Thyroid gland (tissue), 4 donors: ENCODE data around the gene PCSK2. TPM values are rescaled to one million over a fixed set of nuclear protein-coding genes. Genes with fewer than 3 reads are reported as not detected.

ENCODE experiments used
- DNase-seq, 2 donors: peaks; one replicate each; pipeline ENCODE4 v3.0.0-alpha.2; 2019
- H3K27ac ChIP-seq, 3 donors: fragments of 200-600 bp; sonication (generic); 1 replicate in 2 of 3; 2 replicates in 1 of 3; pipeline ENCODE4 v1.5.1; 2016 to 2019; ENCODE audit warnings: mild to moderate bottlenecking in 1 of 3, moderate library complexity in 1 of 3
- H3K27me3 ChIP-seq: fragments of 200-600 bp; sonication (generic); one replicate; pipeline ENCODE4 v1.5.1; 2019
- H3K36me3 ChIP-seq, 2 donors: fragments of 200-600 bp; sonication (generic); one replicate each; pipeline ENCODE4 v1.5.1; 2016 to 2019
- H3K4me1 ChIP-seq, 2 donors: fragments of 200-600 bp; sonication (generic); one replicate each; pipeline ENCODE4 v1.5.1; 2017 to 2019
- H3K4me3 ChIP-seq, 3 donors: fragments of 200-600 bp; sonication (generic); replicated peaks in 1 of 3; 1 replicate in 2 of 3; 2 replicates in 1 of 3; pipeline ENCODE4 v1.5.1; 2016; ENCODE audit warnings: mild to moderate bottlenecking in 1 of 3
- H3K9me3 ChIP-seq: fragments of 200-600 bp; sonication (generic); one replicate; pipeline ENCODE4 v1.5.1; 2017
- CTCF ChIP-seq, 6 experiments: fragments of 200-600 bp in 3 of 6; fragments of 450-650 bp in 3 of 6; sonication (generic) in 3 of 6; IDR thresholded peaks; one replicate each; pipeline ENCODE4 v1.5.1; 2016 to 2019; ENCODE audit warnings: antibody characterized with exemption in 6 of 6, mild to moderate bottlenecking in 2 of 6, inconsistent platforms in 1 of 6, moderate library complexity in 1 of 6
- POLR2A ChIP-seq, 2 donors: fragments of 450-650 bp; IDR thresholded peaks; one replicate each; pipeline ENCODE4 v1.6.1; 2017; ENCODE audit warnings: antibody characterized with exemption in 2 of 2, mild to moderate bottlenecking in 2 of 2, moderate library complexity in 1 of 2
- WGBS, 2 donors: methylation state at CpG; one replicate each; pipeline ENCODE4 v1.1.5; 2017; 5-methylcytosine and 5-hydroxymethylcytosine counted together
- intact Hi-C: fragments of 100-400 bp; cut with DNase I; formaldehyde crosslinking; loops from one replicate; pipeline ENCODE4 v1.15.1; 2023
- total RNA-seq, 4 donors: library from RNA; depleted of rRNA; stranded (reverse); fragments of >200 nt; gene quantifications; one replicate each; pipeline ENCODE4 v1.2.3, GENCODE V29; 2016

PCSK2 gene
- total RNA-seq, 4 donors from 2014 or later = 43.2 to 242 (median 112) TPM

DNA sequence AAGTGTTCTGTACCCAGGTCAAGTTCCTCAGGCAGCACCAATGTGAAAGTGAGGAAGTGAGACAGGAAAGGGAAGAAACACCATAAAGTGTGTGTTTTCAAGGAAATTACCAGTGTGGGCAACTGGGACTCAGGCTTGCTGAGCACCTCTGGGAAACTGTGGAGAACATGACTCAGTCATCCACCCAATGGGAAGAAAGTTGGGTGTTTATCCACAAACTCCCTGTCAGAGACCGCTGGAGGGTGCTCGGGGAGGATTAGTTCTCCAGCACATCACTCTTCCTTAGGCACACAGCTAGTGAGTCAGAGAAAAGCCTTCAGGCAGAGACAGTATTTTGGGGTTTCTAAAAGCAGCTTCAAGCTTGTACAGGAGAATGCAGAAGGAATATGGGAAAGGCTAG lies 93.6 kb downstream of the PCSK2 start:
- Histone ChIP-seq H3K27me3 (no peaks in the 10 kb centered on the region), H3K27ac (no peak overlapping the region), H3K4me3 (no peak overlapping the region), H3K36me3 (no peaks in the 10 kb centered on the region), H3K9me3 (no peaks in the 10 kb centered on the region), H3K4me1 (peaks cover 0 to 1% of the 10 kb centered on the region in 2 donors)
- WGBS, 2 donors = 58 to 79% methylated on average over 2 of the region's 2 CpGs
- no peak for DNase-seq
- intact Hi-C loops = no loop called here
- no peak for TF ChIP-seq POLR2A (IDR thresholded peaks at IDR 0.05)
- TF ChIP-seq CTCF (IDR thresholded peaks at IDR 0.05) = no peak

DNA sequence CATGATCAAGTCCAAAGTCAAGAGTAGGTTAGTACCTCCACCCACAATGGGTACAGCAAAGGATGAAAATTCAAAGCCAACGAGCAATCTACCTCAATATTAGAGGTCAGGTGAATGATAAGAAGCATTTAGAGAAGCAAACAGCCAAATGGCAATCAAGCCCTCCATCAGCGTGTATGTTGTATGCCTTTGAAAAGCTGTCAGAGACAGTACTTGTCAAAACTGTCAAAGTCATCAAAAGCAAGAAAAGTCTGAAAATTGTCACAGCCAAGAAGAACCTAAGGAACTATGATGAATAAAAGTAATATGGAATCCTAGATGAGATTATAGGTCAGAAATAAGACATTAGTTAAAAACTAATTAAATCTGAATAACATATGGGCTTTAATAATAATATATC lies 99.3 kb downstream of the PCSK2 start:
- TF ChIP-seq POLR2A (IDR thresholded peaks at IDR 0.05) = no peak
- TF ChIP-seq CTCF (IDR thresholded peaks at IDR 0.05) = no peak
- Histone ChIP-seq H3K36me3 (no peaks in the 10 kb centered on the region), H3K9me3 (no peaks in the 10 kb centered on the region), H3K4me3 (no peak overlapping the region), H3K27ac (no peak overlapping the region), H3K27me3 (no peaks in the 10 kb centered on the region), H3K4me1 (no peaks in the 10 kb centered on the region)
- WGBS, 2 donors = 88 to 92% methylated on average over 2 of the region's 2 CpGs
- intact Hi-C loops = no loop called here
- no peak for DNase-seq

GRCh38 chr20:17327185-17328148 lies 100.6 kb downstream of the PCSK2 start:
- TF ChIP-seq POLR2A (IDR thresholded peaks at IDR 0.05) (no peak), CTCF (IDR thresholded peaks at IDR 0.05) (no peak)
- DNase-seq = peak; percentile 10
- WGBS, 2 donors = 36 to 38% methylated on average over 22 to 28 of the region's 28 CpGs
- Histone ChIP-seq H3K27ac (no peak overlapping the region), H3K27me3 (no peaks in the 10 kb centered on the region), H3K9me3 (no peaks in the 10 kb centered on the region), H3K4me3 (no peak overlapping the region), H3K36me3 (no peaks in the 10 kb centered on the region), H3K4me1 (no peaks in the 10 kb centered on the region)
- intact Hi-C loops = no loop called here

GRCh38 chr20:17334932-17335331 lies 108.1 kb downstream of the PCSK2 start:
- Histone ChIP-seq H3K4me3 (no peak overlapping the region), H3K27ac (no peak overlapping the region), H3K9me3 (no peaks in the 10 kb centered on the region), H3K4me1 (no peaks in the 10 kb centered on the region), H3K36me3 (no peaks in the 10 kb centered on the region), H3K27me3 (no peaks in the 10 kb centered on the region)
- no peak for DNase-seq
- no peak for TF ChIP-seq POLR2A (IDR thresholded peaks at IDR 0.05)
- no peak for TF ChIP-seq CTCF (IDR thresholded peaks at IDR 0.05)
- 76 to 78% methylated on average over 5 of the region's 5 CpGs for WGBS, 2 donors
- intact Hi-C loops = no loop called here

GRCh38 chr20:17339000-17339399 lies 112.2 kb downstream of the PCSK2 start:
- WGBS, 2 donors = 29 to 34% methylated on average over 6 of the region's 6 CpGs
- Histone ChIP-seq H3K9me3 (no peaks in the 10 kb centered on the region), H3K4me3 (no peak overlapping the region), H3K4me1 (no peaks in the 10 kb centered on the region), H3K27ac (no peak overlapping the region), H3K36me3 (no peaks in the 10 kb centered on the region), H3K27me3 (no peaks in the 10 kb centered on the region)
- intact Hi-C loops = no loop called here
- DNase-seq = no peak
- TF ChIP-seq POLR2A (IDR thresholded peaks at IDR 0.05) (no peak), CTCF (IDR thresholded peaks at IDR 0.05) (no peak)
